GM23338 (cell line): ENCODE measurements around the gene MIOS. TPM values are rescaled to one million over a fixed set of nuclear protein-coding genes. Genes with fewer than 3 reads are reported as not detected.

Experiments used
- ATAC-seq: fragments of 200-7000 bp; cut with Tn5 transposase; 3 replicates; pipeline ENCODE4 v1.9.1; 2020
- DNase-seq: peaks from one replicate; pipeline ENCODE4 v3.0.0-alpha.2; 2015; ENCODE audit warnings: low spot score
- H2AFZ ChIP-seq: fragments of 200-600 bp; sonication (generic); 2 replicates; pipeline ENCODE4 v1.8.0; 2016; ENCODE audit warnings: antibody characterized with exemption, mild to moderate bottlenecking, moderate library complexity
- H3F3A ChIP-seq: fragments of 200-600 bp; sonication (generic); replicated peaks from 2 replicates; pipeline ENCODE4 v1.8.0; 2017; ENCODE audit warnings: antibody characterized with exemption, mixed run types, low read depth
- H3K27ac ChIP-seq: fragments of 200-600 bp; sonication (generic); 2 replicates; pipeline ENCODE4 v1.6.1; 2016; ENCODE audit warnings: low read depth
- H3K27me3 ChIP-seq: fragments of 200-600 bp; sonication (generic); 2 replicates; pipeline ENCODE4 v1.8.0; 2016; ENCODE audit warnings: mild to moderate bottlenecking, mixed run types, moderate library complexity; ENCODE audit not compliant: insufficient read depth
- H3K36me3 ChIP-seq: fragments of 200-600 bp; sonication (generic); 2 replicates; pipeline ENCODE4 v1.8.0; 2016; ENCODE audit warnings: mild to moderate bottlenecking; ENCODE audit not compliant: insufficient read depth
- H3K4me1 ChIP-seq: fragments of 200-600 bp; sonication (generic); 2 replicates; pipeline ENCODE4 v1.8.0; 2016; ENCODE audit warnings: mild to moderate bottlenecking, moderate library complexity; ENCODE audit not compliant: insufficient read depth
- H3K4me2 ChIP-seq: fragments of 200-600 bp; sonication (generic); 2 replicates; pipeline ENCODE4 v1.7.1; 2017; ENCODE audit warnings: mixed run types
- H3K4me3 ChIP-seq: fragments of 200-600 bp; sonication (generic); 2 replicates; pipeline ENCODE4 v1.6.1; 2016; ENCODE audit warnings: mixed run types
- H3K79me2 ChIP-seq: fragments of 200-600 bp; sonication (generic); replicated peaks from 2 replicates; pipeline ENCODE4 v1.8.0; 2017; ENCODE audit warnings: mild to moderate bottlenecking; ENCODE audit not compliant: insufficient read depth
- H3K9me2 ChIP-seq: fragments of 200-600 bp; sonication (generic); 2 replicates; pipeline ENCODE4 v1.8.0; 2017; ENCODE audit not compliant: insufficient read depth
- H4K20me1 ChIP-seq: fragments of 200-600 bp; sonication (generic); replicated peaks from 2 replicates; pipeline ENCODE4 v1.8.0; 2017; ENCODE audit warnings: mild to moderate bottlenecking; ENCODE audit not compliant: insufficient read depth
- H3K27ac Mint-ChIP-seq: 2 replicates; pipeline ENCODE4 v1.8.0; 2020; ENCODE audit warnings: inconsistent platforms, mild to moderate bottlenecking, moderate library complexity, mixed read lengths
- H3K27me3 Mint-ChIP-seq: 3 replicates; pipeline ENCODE4 v1.8.0; 2022; ENCODE audit warnings: low read depth, mild to moderate bottlenecking, moderate library complexity, mixed read lengths, inconsistent platforms; ENCODE audit not compliant: insufficient read depth, poor library complexity
- H3K36me3 Mint-ChIP-seq: 3 replicates; pipeline ENCODE4 v1.8.0; 2021; ENCODE audit warnings: low read depth, mild to moderate bottlenecking, inconsistent platforms, moderate library complexity, mixed read lengths
- H3K4me1 Mint-ChIP-seq: 3 replicates; pipeline ENCODE4 v1.8.0; 2020; ENCODE audit warnings: mild to moderate bottlenecking, inconsistent platforms, mixed read lengths
- H3K4me3 Mint-ChIP-seq: 3 replicates; pipeline ENCODE4 v1.8.0; 2021; ENCODE audit warnings: moderate library complexity, mild to moderate bottlenecking, inconsistent platforms, mixed read lengths
- H3K9me3 Mint-ChIP-seq: 3 replicates; pipeline ENCODE4 v1.8.0; 2020; ENCODE audit warnings: moderate library complexity, mild to moderate bottlenecking, inconsistent platforms, mixed read lengths
- CREB1 ChIP-seq: fragments of 250-450 bp; sonication (Bioruptor Pico); IDR thresholded peaks from 2 replicates; pipeline ENCODE4 v1.5.0; 2020; ENCODE audit warnings: low read depth, mild to moderate bottlenecking, moderate library complexity
- EZH2 ChIP-seq: fragments of 200-600 bp; sonication (generic); IDR thresholded peaks from one replicate; pipeline ENCODE4 v1.8.0; 2017; ENCODE audit warnings: antibody characterized with exemption, mild to moderate bottlenecking, low read depth; ENCODE audit not compliant: unreplicated experiment
- EZH2phosphoT487 ChIP-seq: fragments of 200-600 bp; sonication (generic); IDR thresholded peaks from one replicate; pipeline ENCODE4 v1.8.1; 2018; ENCODE audit warnings: antibody characterized with exemption; ENCODE audit not compliant: unreplicated experiment
- JUNB ChIP-seq: IDR thresholded peaks from one replicate; pipeline ENCODE4 v1.6.1; 2016; ENCODE audit warnings: antibody characterized with exemption; ENCODE audit not compliant: unreplicated experiment
- NANOG ChIP-seq: IDR thresholded peaks from 2 replicates; pipeline ENCODE4 v1.6.1; 2016; ENCODE audit warnings: antibody characterized with exemption, borderline replicate concordance
- POLR2AphosphoS5 ChIP-seq: IDR thresholded peaks from 2 replicates; pipeline ENCODE4 v1.6.1; 2016; ENCODE audit warnings: antibody characterized with exemption, low read depth
- ZNF114 ChIP-seq: fragments of 250-450 bp; sonication (Bioruptor Pico); IDR thresholded peaks from 2 replicates; pipeline ENCODE4 v1.5.0; 2020; ENCODE audit warnings: mild to moderate bottlenecking, moderate library complexity
- polyA plus RNA-seq: library from polyadenylated mRNA; unstranded; fragments of >200 nt; fragmentation: Nextera tagmentation; extraction: Ambion mirVana; gene quantifications from 2 replicates; pipeline ENCODE4 v1.2.1, GENCODE V29; 2016
- total RNA-seq: library from RNA; depleted of rRNA; stranded (reverse); fragments of >200 nt; shearing (Covaris generic); gene quantifications from 2 replicates; pipeline ENCODE4 v1.2.3, GENCODE V29; 2014
- TF ChIP-seq, protein P1 (sequence below): fragments of 250-450 bp; sonication (Bioruptor Pico); IDR thresholded peaks from 2 replicates; pipeline ENCODE4 v1.5.0; 2020; ENCODE audit warnings: mild to moderate bottlenecking, moderate library complexity
- TF ChIP-seq, protein P2 (sequence below), 2 experiments: fragments of 200-600 bp in 1 of 2; sonication (generic) in 1 of 2; conservative IDR thresholded peaks; 2 replicates each; pipeline versions ENCODE4 v1.5.1 to v1.6.1; 2016 to 2017; ENCODE audit warnings: antibody characterized with exemption in 2 of 2, low read depth in 2 of 2, mild to moderate bottlenecking in 2 of 2, moderate library complexity in 1 of 2

Gene MIOS
- total and polyA plus RNA-seq, 2 experiments from 2014 or later: 13.1 to 85.7 TPM

- Histone ChIP-seq H3K27ac (no peak overlapping the region), H3K27me3 (no peaks in the 10 kb centered on the region), H3K4me2 (no peak overlapping the region), H3K79me2 (no peaks in the 10 kb centered on the region), H3K4me1 (no peaks in the 10 kb centered on the region), H3K9me2 (no peaks in the 10 kb centered on the region), H4K20me1 (no peaks in the 10 kb centered on the region), H2AFZ (no peak overlapping the region), H3K4me3 (no peak overlapping the region), H3K36me3 (no peaks in the 10 kb centered on the region), H3F3A (no peaks in the 10 kb centered on the region)
- Mint-ChIP-seq H3K4me1 (0 out of 3 replicates have a peak, but pooled peaks cover 2% of the 10 kb centered on the region), H3K9me3 (no peaks in the 10 kb centered on the region), H3K4me3 (no peak overlapping the region), H3K27ac (no peak overlapping the region), H3K36me3 (no peaks in the 10 kb centered on the region), H3K27me3 (no peaks in the 10 kb centered on the region)
- TF ChIP-seq EZH2 (no peak), NANOG (no peak), JUNB (no peak), ZNF114 (CRISPR knock-in tag) (no peak), CREB1 (CRISPR knock-in tag) (no peak), EZH2phosphoT487 (no peak), POLR2AphosphoS5 (no peak)
- TF ChIP-seq, protein P1, sequence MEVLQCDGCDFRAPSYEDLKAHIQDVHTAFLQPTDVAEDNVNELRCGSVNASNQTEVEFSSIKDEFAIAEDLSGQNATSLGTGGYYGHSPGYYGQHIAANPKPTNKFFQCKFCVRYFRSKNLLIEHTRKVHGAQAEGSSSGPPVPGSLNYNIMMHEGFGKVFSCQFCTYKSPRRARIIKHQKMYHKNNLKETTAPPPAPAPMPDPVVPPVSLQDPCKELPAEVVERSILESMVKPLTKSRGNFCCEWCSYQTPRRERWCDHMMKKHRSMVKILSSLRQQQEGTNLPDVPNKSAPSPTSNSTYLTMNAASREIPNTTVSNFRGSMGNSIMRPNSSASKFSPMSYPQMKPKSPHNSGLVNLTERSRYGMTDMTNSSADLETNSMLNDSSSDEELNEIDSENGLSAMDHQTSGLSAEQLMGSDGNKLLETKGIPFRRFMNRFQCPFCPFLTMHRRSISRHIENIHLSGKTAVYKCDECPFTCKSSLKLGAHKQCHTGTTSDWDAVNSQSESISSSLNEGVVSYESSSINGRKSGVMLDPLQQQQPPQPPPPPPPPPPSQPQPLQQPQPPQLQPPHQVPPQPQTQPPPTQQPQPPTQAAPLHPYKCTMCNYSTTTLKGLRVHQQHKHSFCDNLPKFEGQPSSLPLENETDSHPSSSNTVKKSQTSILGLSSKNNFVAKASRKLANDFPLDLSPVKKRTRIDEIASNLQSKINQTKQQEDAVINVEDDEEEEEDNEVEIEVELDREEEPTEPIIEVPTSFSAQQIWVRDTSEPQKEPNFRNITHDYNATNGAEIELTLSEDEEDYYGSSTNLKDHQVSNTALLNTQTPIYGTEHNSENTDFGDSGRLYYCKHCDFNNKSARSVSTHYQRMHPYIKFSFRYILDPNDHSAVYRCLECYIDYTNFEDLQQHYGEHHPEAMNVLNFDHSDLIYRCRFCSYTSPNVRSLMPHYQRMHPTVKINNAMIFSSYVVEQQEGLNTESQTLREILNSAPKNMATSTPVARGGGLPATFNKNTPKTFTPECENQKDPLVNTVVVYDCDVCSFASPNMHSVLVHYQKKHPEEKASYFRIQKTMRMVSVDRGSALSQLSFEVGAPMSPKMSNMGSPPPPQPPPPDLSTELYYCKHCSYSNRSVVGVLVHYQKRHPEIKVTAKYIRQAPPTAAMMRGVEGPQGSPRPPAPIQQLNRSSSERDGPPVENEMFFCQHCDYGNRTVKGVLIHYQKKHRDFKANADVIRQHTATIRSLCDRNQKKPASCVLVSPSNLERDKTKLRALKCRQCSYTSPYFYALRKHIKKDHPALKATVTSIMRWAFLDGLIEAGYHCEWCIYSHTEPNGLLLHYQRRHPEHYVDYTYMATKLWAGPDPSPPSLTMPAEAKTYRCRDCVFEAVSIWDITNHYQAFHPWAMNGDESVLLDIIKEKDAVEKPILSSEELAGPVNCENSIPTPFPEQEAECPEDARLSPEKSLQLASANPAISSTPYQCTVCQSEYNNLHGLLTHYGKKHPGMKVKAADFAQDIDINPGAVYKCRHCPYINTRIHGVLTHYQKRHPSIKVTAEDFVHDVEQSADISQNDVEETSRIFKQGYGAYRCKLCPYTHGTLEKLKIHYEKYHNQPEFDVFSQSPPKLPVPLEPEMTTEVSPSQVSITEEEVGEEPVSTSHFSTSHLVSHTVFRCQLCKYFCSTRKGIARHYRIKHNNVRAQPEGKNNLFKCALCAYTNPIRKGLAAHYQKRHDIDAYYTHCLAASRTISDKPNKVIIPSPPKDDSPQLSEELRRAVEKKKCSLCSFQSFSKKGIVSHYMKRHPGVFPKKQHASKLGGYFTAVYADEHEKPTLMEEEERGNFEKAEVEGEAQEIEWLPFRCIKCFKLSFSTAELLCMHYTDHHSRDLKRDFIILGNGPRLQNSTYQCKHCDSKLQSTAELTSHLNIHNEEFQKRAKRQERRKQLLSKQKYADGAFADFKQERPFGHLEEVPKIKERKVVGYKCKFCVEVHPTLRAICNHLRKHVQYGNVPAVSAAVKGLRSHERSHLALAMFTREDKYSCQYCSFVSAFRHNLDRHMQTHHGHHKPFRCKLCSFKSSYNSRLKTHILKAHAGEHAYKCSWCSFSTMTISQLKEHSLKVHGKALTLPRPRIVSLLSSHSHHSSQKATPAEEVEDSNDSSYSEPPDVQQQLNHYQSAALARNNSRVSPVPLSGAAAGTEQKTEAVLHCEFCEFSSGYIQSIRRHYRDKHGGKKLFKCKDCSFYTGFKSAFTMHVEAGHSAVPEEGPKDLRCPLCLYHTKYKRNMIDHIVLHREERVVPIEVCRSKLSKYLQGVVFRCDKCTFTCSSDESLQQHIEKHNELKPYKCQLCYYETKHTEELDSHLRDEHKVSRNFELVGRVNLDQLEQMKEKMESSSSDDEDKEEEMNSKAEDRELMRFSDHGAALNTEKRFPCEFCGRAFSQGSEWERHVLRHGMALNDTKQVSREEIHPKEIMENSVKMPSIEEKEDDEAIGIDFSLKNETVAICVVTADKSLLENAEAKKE (CRISPR knock-in tag): no peak
- TF ChIP-seq, protein P2, sequence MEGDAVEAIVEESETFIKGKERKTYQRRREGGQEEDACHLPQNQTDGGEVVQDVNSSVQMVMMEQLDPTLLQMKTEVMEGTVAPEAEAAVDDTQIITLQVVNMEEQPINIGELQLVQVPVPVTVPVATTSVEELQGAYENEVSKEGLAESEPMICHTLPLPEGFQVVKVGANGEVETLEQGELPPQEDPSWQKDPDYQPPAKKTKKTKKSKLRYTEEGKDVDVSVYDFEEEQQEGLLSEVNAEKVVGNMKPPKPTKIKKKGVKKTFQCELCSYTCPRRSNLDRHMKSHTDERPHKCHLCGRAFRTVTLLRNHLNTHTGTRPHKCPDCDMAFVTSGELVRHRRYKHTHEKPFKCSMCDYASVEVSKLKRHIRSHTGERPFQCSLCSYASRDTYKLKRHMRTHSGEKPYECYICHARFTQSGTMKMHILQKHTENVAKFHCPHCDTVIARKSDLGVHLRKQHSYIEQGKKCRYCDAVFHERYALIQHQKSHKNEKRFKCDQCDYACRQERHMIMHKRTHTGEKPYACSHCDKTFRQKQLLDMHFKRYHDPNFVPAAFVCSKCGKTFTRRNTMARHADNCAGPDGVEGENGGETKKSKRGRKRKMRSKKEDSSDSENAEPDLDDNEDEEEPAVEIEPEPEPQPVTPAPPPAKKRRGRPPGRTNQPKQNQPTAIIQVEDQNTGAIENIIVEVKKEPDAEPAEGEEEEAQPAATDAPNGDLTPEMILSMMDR (conservative IDR thresholded peaks at IDR 0.05; ENCODE audit: low read depth in 2 of 2): peak in 1 of 2 experiments; percentile 26; a peak in 1 of 4 replicates
- ATAC-seq: no peak
- no peak for DNase-seq
These were observed 27.5 kb upstream of the MIOS start for GRCh38 chr7:7539152-7539551.
